Upper lobe of left lung (tissue), 6 donors: ENCODE data around the gene TAF1D. TPM values are rescaled to one million over a fixed set of nuclear protein-coding genes. Genes with fewer than 3 reads are reported as not detected.

Source experiments
- small RNA-seq, 4 donors: library from RNA; depleted of rRNA; stranded (forward); fragments of <200 nt; gene quantifications; one replicate each; pipeline ENCODE3, GENCODE V24; 2016
- total RNA-seq, 6 donors: library from RNA; depleted of rRNA in 4 of 6; stranded (reverse); fragments of >200 nt in 4 of 6; gene quantifications; one replicate each; pipeline versions ENCODE4 v1.1.0 to v1.2.1, GENCODE V29; 2016 to 2021
- donor health status: DM: no; HTN: no; CAD: no; lungs with moderate emphysema.
- donor health status: DM: no; HTN: yes; CAD: no; lungs with severe emphysema.

Gene TAF1D
- total RNA-seq, 6 donors from 2014 or later: 70.5 to 195 (median 88.5) TPM

Small RNAs within 50 kb of the gene (small RNA-seq; reads per million reads assigned to genes)
- gene RF00019 (0 reads per million in 4 donors), gene RF00493 (10.1 to 22.9 (median 15.5) reads per million in 4 donors), gene SCARNA9 (0 to 0.29 (median 0.09) reads per million in 4 donors), gene SNORA1 (0 reads per million in 4 donors), gene SNORA18 (0 reads per million in 4 donors), gene SNORA25 (0 reads per million in 4 donors), gene SNORA32 (0 reads per million in 4 donors), gene SNORA40 (0 reads per million in 4 donors), gene SNORA8 (0 reads per million in 4 donors), gene SNORD5 (0 reads per million in 4 donors), gene SNORD6 (811 to 1,599 (median 987) reads per million in 4 donors)

Other genes starting within 250 kb of the TAF1D start
- gene SMCO4, start 198.1 kb downstream of the TAF1D start, total RNA-seq: 10 to 100 TPM; 13.6 to 62.4 (median 42.1) TPM
- gene CEP295, start 79.8 kb downstream of the TAF1D start, total RNA-seq: 10 to 100 TPM in 3 of 6 donors, 1 to 10 TPM in 3; 7.0 to 28.3 (median 11.2) TPM
- gene C11orf54, start 177 bp upstream of the TAF1D start, total RNA-seq: 10 to 100 TPM; 23.6 to 81.3 (median 39.8) TPM
- gene MED17, start 42.8 kb upstream of the TAF1D start, total RNA-seq: 10 to 100 TPM; 13.1 to 33.5 (median 28.1) TPM
- 1 to 10 TPM in 1 of 6 donors, under 1 TPM in 1, not detected in 4; 0.77 to 2.3 TPM for gene VSTM5, start 109.1 kb upstream of the TAF1D start, total RNA-seq